ENCODE data around the gene SUGCT. TPM values are rescaled to one million over a fixed set of nuclear protein-coding genes. Genes with fewer than 3 reads are reported as not detected.

SUGCT gene
- total RNA-seq, 1 donor from 2014 or later = 7.1 TPM

GRCh38 chr7:40700653-40701421 lies 566.0 kb downstream of the SUGCT start:
- Mint-ChIP-seq H3K36me3 (peaks cover 3% of the 10 kb centered on the region), H3K27me3 (no peaks in the 10 kb centered on the region), H3K4me3 (no peak overlapping the region), H3K9me3 (peaks cover 12% of the 10 kb centered on the region), H3K27ac (no peak overlapping the region), H3K4me1 (ENCODE audit: unreplicated experiment) (peaks cover 19% of the 10 kb centered on the region)
- DNase-seq (ENCODE audit: extremely low spot score, unreplicated experiment) = no peak
- TF ChIP-seq CTCF (conservative IDR thresholded peaks at IDR 0.05) = no peak

- Mint-ChIP-seq H3K27me3 (no peaks in the 10 kb centered on the region), H3K4me3 (no peak overlapping the region), H3K27ac (peak overlapping the region; percentile 28), H3K36me3 (peaks cover 3% of the 10 kb centered on the region), H3K9me3 (peaks cover 12% of the 10 kb centered on the region), H3K4me1 (ENCODE audit: unreplicated experiment) (peaks cover 19% of the 10 kb centered on the region)
- DNase-seq (ENCODE audit: extremely low spot score, unreplicated experiment) = no peak
- TF ChIP-seq CTCF (conservative IDR thresholded peaks at IDR 0.05) = no peak
Observed at GRCh38 chr7:40701836-40702551, 567.2 kb downstream of the SUGCT start.

GRCh38 chr7:40704172-40704571 lies 569.4 kb downstream of the SUGCT start:
- Mint-ChIP-seq H3K36me3 (peaks cover 3% of the 10 kb centered on the region), H3K4me1 (ENCODE audit: unreplicated experiment) (peaks cover 19% of the 10 kb centered on the region), H3K4me3 (no peak overlapping the region), H3K27me3 (no peaks in the 10 kb centered on the region), H3K27ac (no peak overlapping the region), H3K9me3 (peaks cover 14% of the 10 kb centered on the region)
- DNase-seq (ENCODE audit: extremely low spot score, unreplicated experiment) = no peak
- TF ChIP-seq CTCF (conservative IDR thresholded peaks at IDR 0.05) = no peak

GRCh38 chr7:40706829-40707228 lies 572.0 kb downstream of the SUGCT start:
- no peak for DNase-seq (ENCODE audit: extremely low spot score, unreplicated experiment)
- Mint-ChIP-seq H3K4me3 (no peak overlapping the region), H3K9me3 (peaks cover 8% of the 10 kb centered on the region), H3K4me1 (ENCODE audit: unreplicated experiment) (peaks cover 13% of the 10 kb centered on the region), H3K27ac (no peak overlapping the region), H3K36me3 (no peaks in the 10 kb centered on the region), H3K27me3 (no peaks in the 10 kb centered on the region)
- no peak for TF ChIP-seq CTCF (conservative IDR thresholded peaks at IDR 0.05)

GRCh38 chr7:40709062-40709964 lies 574.5 kb downstream of the SUGCT start:
- no peak overlapping the region for H3K4me3 Mint-ChIP-seq
- TF ChIP-seq CTCF (conservative IDR thresholded peaks at IDR 0.05) = no peak
- peaks cover 8% of the 10 kb centered on the region for H3K9me3 Mint-ChIP-seq
- peaks cover 8% of the 10 kb centered on the region for H3K4me1 Mint-ChIP-seq (ENCODE audit: unreplicated experiment)
- no peaks in the 10 kb centered on the region for H3K27me3 Mint-ChIP-seq
- no peaks in the 10 kb centered on the region for H3K36me3 Mint-ChIP-seq
- no peak overlapping the region for H3K27ac Mint-ChIP-seq
- DNase-seq (ENCODE audit: extremely low spot score, unreplicated experiment) = no peak

Measured in type B pancreatic cell (in vitro differentiated cells).